ENCODE data around the gene PARD3B. TPM values are rescaled to one million over a fixed set of nuclear protein-coding genes. Genes with fewer than 3 reads are reported as not detected.

The PARD3B gene
- total RNA-seq, 1 donor from 2014 or later, result 1.6 TPM

DNA sequence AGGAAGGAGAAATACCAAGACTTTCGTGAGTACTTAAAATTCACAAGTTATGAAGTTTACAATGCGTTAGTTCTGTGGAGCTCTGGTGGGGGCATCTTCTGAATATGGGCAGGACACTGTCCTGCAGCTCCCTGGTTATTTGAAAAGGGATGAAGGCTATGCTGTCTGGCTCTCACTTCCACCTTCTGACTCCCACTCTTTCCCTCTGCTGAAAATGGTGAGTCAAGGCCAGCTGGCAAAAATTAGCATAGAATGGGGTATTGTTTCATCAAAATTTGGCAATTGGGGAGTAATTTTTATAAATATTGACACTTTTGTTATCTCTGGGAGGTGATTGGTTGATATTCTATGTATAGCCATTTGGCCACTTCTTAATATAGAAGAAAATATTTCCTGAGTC, 177.4 kb downstream of the PARD3B start:
- TF ChIP-seq, protein P1, sequence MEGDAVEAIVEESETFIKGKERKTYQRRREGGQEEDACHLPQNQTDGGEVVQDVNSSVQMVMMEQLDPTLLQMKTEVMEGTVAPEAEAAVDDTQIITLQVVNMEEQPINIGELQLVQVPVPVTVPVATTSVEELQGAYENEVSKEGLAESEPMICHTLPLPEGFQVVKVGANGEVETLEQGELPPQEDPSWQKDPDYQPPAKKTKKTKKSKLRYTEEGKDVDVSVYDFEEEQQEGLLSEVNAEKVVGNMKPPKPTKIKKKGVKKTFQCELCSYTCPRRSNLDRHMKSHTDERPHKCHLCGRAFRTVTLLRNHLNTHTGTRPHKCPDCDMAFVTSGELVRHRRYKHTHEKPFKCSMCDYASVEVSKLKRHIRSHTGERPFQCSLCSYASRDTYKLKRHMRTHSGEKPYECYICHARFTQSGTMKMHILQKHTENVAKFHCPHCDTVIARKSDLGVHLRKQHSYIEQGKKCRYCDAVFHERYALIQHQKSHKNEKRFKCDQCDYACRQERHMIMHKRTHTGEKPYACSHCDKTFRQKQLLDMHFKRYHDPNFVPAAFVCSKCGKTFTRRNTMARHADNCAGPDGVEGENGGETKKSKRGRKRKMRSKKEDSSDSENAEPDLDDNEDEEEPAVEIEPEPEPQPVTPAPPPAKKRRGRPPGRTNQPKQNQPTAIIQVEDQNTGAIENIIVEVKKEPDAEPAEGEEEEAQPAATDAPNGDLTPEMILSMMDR (IDR thresholded peaks at IDR 0.05; ENCODE audit: insufficient read depth, low read length, severe bottlenecking), result no peak
- peaks cover 1% of the 10 kb centered on the region for H3K27me3 ChIP-seq (ENCODE audit: control insufficient read depth, insufficient read depth, low read length)
- DNase-seq (ENCODE audit: low read depth), result no peak
- no peaks in the 10 kb centered on the region for H3K36me3 ChIP-seq (ENCODE audit: control insufficient read depth, insufficient read depth, low read length)
- FAIRE-seq, result no peak
- no peak overlapping the region for H3K4me3 ChIP-seq (ENCODE audit: low read depth, low read length)

DNA sequence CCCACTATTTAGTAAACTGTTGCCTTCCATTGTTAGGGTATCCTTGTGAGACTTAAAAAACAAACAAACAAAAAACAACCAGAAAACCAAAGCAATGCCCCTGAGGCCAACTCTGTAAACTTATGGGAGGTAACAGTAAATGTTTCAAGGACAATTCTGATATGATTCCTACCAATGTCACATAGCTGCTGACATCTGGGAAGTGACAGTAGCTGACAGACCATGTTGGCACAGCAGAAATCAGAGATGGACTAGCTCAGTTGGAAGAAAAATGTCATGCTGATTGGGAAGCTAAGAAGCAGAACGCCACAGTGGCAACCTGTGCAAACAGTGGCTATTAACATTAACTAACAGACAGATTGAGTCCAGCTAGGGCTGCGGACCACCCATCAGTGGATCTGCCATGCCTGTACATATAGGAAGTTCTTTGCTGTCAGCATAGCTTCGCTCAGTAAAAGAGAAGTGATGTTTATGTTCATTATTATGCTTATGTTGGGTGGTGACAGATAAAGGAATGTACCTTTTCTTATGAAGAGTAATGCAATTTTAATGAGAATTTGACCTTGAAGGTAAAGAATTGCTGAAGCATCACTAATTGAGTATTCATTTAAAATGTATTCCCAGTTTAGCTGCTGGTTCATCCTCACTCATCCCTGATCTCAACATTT, 180.6 kb downstream of the PARD3B start:
- Histone ChIP-seq H3K27me3 (ENCODE audit: control insufficient read depth, insufficient read depth, low read length) (peaks cover 1% of the 10 kb centered on the region), H3K4me3 (ENCODE audit: low read depth, low read length) (no peak overlapping the region), H3K36me3 (ENCODE audit: control insufficient read depth, insufficient read depth, low read length) (no peaks in the 10 kb centered on the region)
- DNase-seq (ENCODE audit: low read depth), result no peak
- FAIRE-seq, result no peak
- TF ChIP-seq, protein P1 (IDR thresholded peaks at IDR 0.05; ENCODE audit: insufficient read depth, low read length, severe bottlenecking), result no peak

DNA sequence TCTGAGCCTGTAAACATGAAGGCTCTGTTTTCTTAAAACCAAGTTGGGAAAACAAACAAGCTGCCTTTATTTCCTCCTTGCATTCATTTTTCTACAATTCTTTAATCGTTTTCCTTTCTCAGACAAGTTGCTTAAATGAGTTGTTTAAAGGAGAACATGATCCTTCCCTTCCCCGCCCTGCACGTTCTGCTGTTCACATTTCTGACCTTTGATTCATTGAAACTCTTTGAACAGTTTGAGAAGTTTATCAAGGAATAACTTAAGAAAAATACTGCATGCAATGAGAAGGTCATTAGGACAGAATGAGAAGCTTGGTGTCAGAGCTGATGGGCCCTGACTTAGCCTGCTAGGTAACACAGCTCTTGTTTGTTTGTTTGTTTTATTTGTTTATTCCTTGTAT, 181.6 kb downstream of the PARD3B start:
- H3K36me3 ChIP-seq (ENCODE audit: control insufficient read depth, insufficient read depth, low read length), result no peaks in the 10 kb centered on the region
- no peak for FAIRE-seq

DNA sequence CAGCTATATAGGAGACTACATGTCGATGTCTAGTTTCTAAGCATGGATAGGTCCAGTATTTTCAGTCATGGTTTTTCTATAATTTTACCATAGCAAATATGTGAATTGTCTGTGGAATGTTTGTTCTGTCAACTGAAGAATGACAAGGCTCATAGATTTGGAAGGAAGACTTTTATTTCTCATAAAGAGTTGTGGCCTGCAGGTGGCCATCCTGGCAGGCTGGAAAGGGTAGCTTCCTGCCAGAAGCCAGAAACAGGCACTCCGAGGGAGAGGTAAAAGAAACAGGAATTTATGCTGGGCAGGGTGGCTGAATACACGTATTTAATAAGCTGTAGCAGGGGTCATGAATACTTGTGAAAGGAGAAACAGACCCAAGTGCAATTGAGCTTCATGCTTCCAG, 182.1 kb downstream of the PARD3B start:
- Histone ChIP-seq H3K4me3 (ENCODE audit: low read depth, low read length) (no peak overlapping the region), H3K36me3 (ENCODE audit: control insufficient read depth, insufficient read depth, low read length) (no peaks in the 10 kb centered on the region), H3K27me3 (ENCODE audit: control insufficient read depth, insufficient read depth, low read length) (peaks cover 1% of the 10 kb centered on the region)
- no peak for FAIRE-seq
- DNase-seq (ENCODE audit: low read depth), result no peak
- TF ChIP-seq, protein P1 (IDR thresholded peaks at IDR 0.05; ENCODE audit: insufficient read depth, low read length, severe bottlenecking), result no peak

More for the DNA sequence above, 181.6 kb downstream of the PARD3B start:
- DNase-seq (ENCODE audit: low read depth), result no peak
- Histone ChIP-seq H3K27me3 (ENCODE audit: control insufficient read depth, insufficient read depth, low read length) (peaks cover 1% of the 10 kb centered on the region), H3K4me3 (ENCODE audit: low read depth, low read length) (no peak overlapping the region)
- TF ChIP-seq, protein P1 (IDR thresholded peaks at IDR 0.05; ENCODE audit: insufficient read depth, low read length, severe bottlenecking), result no peak

DNA sequence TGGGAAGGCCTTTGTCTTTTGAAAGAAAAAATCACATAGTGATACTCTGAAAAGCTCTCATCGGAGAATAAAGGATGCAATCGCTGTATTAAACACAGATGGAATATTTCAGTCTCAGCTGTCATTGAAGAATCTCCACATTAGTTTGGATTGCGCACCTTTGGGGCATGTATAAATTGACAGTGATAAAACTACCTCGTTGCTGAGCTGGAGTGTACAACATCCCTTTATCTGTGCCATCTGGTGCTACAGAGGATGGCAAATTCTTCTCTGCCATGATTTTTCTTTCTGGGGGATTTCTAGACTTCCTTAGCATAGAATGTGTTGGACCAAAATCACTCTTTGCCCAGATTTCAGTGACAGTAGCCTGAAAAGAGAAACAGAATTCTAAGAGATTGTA, 185.3 kb downstream of the PARD3B start:
- peaks cover 1% of the 10 kb centered on the region for H3K27me3 ChIP-seq (ENCODE audit: control insufficient read depth, insufficient read depth, low read length)
- DNase-seq (ENCODE audit: low read depth) (no peak), FAIRE-seq (no peak)
- no peak overlapping the region for H3K4me3 ChIP-seq (ENCODE audit: low read depth, low read length)
- TF ChIP-seq, protein P1 (IDR thresholded peaks at IDR 0.05; ENCODE audit: insufficient read depth, low read length, severe bottlenecking), result no peak
- no peaks in the 10 kb centered on the region for H3K36me3 ChIP-seq (ENCODE audit: control insufficient read depth, insufficient read depth, low read length)

DNA sequence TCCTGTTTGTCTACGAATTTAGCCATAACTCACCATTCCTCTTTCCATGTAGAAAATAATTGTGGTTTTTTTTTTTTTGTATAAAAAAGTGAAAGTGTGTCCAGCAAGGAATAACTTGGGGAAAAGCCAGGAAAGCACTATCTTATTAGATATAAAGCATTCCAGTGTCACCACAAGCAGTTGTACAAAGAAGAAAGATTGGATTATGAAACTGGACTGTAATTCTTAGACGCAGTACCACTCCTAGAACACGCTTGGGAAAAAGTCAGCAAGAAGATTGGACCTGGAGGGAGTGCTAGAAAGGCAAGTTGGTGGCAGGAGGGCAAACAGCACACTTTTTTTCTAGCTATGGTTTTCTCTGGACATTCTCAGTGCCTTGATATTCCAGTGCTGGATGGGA, 186.7 kb downstream of the PARD3B start:
- TF ChIP-seq, protein P1 (IDR thresholded peaks at IDR 0.05; ENCODE audit: insufficient read depth, low read length, severe bottlenecking), result no peak
- Histone ChIP-seq H3K27me3 (ENCODE audit: control insufficient read depth, insufficient read depth, low read length) (no peaks in the 10 kb centered on the region), H3K4me3 (ENCODE audit: low read depth, low read length) (no peak overlapping the region), H3K36me3 (ENCODE audit: control insufficient read depth, insufficient read depth, low read length) (no peaks in the 10 kb centered on the region)
- DNase-seq (ENCODE audit: low read depth), result no peak
- FAIRE-seq, result no peak

Data from bronchial epithelial cell (primary cell).